Uterus (tissue), 2 donors: ENCODE data around the gene SEC14L5.

ENCODE experiments used
- CTCF ChIP-seq, 4 experiments: fragments of 200-600 bp in 2 of 4; fragments of 450-650 bp in 2 of 4; sonication (generic) in 2 of 4; IDR thresholded peaks; one replicate each; pipeline ENCODE4 v1.5.1; 2016 to 2019; ENCODE audit warnings: antibody characterized with exemption in 4 of 4, mild to moderate bottlenecking in 2 of 4, moderate library complexity in 1 of 4
- POLR2A ChIP-seq, 2 donors: fragments of 450-650 bp; IDR thresholded peaks; one replicate each; pipeline ENCODE4 v1.6.1; 2016; ENCODE audit warnings: antibody characterized with exemption in 2 of 2, mild to moderate bottlenecking in 1 of 2, moderate library complexity in 1 of 2

- TF ChIP-seq CTCF (IDR thresholded peaks at IDR 0.05): no peak
- no peak for TF ChIP-seq POLR2A (IDR thresholded peaks at IDR 0.05)
Measured at GRCh38 chr16:4947722-4948503, 10.2 kb upstream of the SEC14L5 start.
